ENCODE data around the gene SETD7.

Gene SETD7

GRCh38 chr4:139454111-139455045, 101.6 kb downstream of the SETD7 start, which contains the start of gene RAB33B:
RAB33B (plus strand) TSS chr4:139454121; CDS start chr4:139454196, 75 bp downstream.
- H3K9me2 ChIP-seq (replicated peaks; ENCODE audit: insufficient read depth, low read length) = no peaks in the 10 kb centered on the region
- no peaks in the 10 kb centered on the region for H3K27me3 ChIP-seq (ENCODE audit: low read length)
- H3K27ac ChIP-seq (ENCODE audit: low read depth, low read length) = peak within 1 kb of the TSS; percentile 89
- peak within 1 kb of the TSS; percentile 86 for H3K9ac ChIP-seq (ENCODE audit: low read length)
- H3K79me2 ChIP-seq (ENCODE audit: insufficient read depth, low read length) = peaks cover 49% of the 10 kb centered on the region
- H2AFZ ChIP-seq (ENCODE audit: low read depth, low read length, severe bottlenecking) = peak within 1 kb of the TSS; percentile 93
- H3K36me3 ChIP-seq (ENCODE audit: low read length) = no peaks in the 10 kb centered on the region
- H3K4me2 ChIP-seq (ENCODE audit: low read depth, low read length, poor library complexity, severe bottlenecking) = peak within 1 kb of the TSS; percentile 98
- H3F3A ChIP-seq (ENCODE audit: insufficient read depth) = peaks cover 9% of the 10 kb centered on the region
- H3K4me3 ChIP-seq (ENCODE audit: insufficient read depth, low read length, poor library complexity, severe bottlenecking) = peak within 1 kb of the TSS; percentile 87
- no peaks in the 10 kb centered on the region for H3K9me3 ChIP-seq (ENCODE audit: insufficient read depth, low read length)
- H4K20me1 ChIP-seq (ENCODE audit: low read depth, low read length) = no peaks in the 10 kb centered on the region
- no peak for TF ChIP-seq EZH2phosphoT487 (conservative IDR thresholded peaks at IDR 0.05; ENCODE audit: low read length)
- no peak for TF ChIP-seq CTCF (IDR thresholded peaks at IDR 0.05; ENCODE audit: insufficient read depth, low read length, poor library complexity, severe bottlenecking)

- Histone ChIP-seq H3K4me2 (ENCODE audit: low read depth, low read length, poor library complexity, severe bottlenecking) (peak overlapping the region; percentile 98), H3K4me3 (ENCODE audit: insufficient read depth, low read length, poor library complexity, severe bottlenecking) (peak overlapping the region; percentile 87), H3K36me3 (ENCODE audit: low read length) (no peaks in the 10 kb centered on the region), H4K20me1 (ENCODE audit: low read depth, low read length) (no peaks in the 10 kb centered on the region), H3K9ac (ENCODE audit: low read length) (peak overlapping the region; percentile 86), H3F3A (ENCODE audit: insufficient read depth) (peaks cover 9% of the 10 kb centered on the region), H3K9me3 (ENCODE audit: insufficient read depth, low read length) (no peaks in the 10 kb centered on the region), H3K9me2 (replicated peaks; ENCODE audit: insufficient read depth, low read length) (no peaks in the 10 kb centered on the region), H3K27ac (ENCODE audit: low read depth, low read length) (peak overlapping the region; percentile 89), H3K27me3 (ENCODE audit: low read length) (no peaks in the 10 kb centered on the region), H2AFZ (ENCODE audit: low read depth, low read length, severe bottlenecking) (peak overlapping the region; percentile 93), H3K79me2 (ENCODE audit: insufficient read depth, low read length) (peaks cover 41% of the 10 kb centered on the region)
- no peak for TF ChIP-seq EZH2phosphoT487 (conservative IDR thresholded peaks at IDR 0.05; ENCODE audit: low read length)
- no peak for TF ChIP-seq CTCF (IDR thresholded peaks at IDR 0.05; ENCODE audit: insufficient read depth, low read length, poor library complexity, severe bottlenecking)
These were observed 102.5 kb downstream of the SETD7 start for GRCh38 chr4:139453371-139454110.

GRCh38 chr4:139453041-139453370, 103.0 kb downstream of the SETD7 start:
- Histone ChIP-seq H3K27ac (ENCODE audit: low read depth, low read length) (peak overlapping the region; percentile 89), H3K9me3 (ENCODE audit: insufficient read depth, low read length) (no peaks in the 10 kb centered on the region), H3F3A (ENCODE audit: insufficient read depth) (peaks cover 9% of the 10 kb centered on the region), H3K27me3 (ENCODE audit: low read length) (no peaks in the 10 kb centered on the region), H3K79me2 (ENCODE audit: insufficient read depth, low read length) (peaks cover 36% of the 10 kb centered on the region), H2AFZ (ENCODE audit: low read depth, low read length, severe bottlenecking) (peak overlapping the region; percentile 93), H3K4me2 (ENCODE audit: low read depth, low read length, poor library complexity, severe bottlenecking) (peak overlapping the region; percentile 98), H3K36me3 (ENCODE audit: low read length) (no peaks in the 10 kb centered on the region), H4K20me1 (ENCODE audit: low read depth, low read length) (no peaks in the 10 kb centered on the region), H3K4me3 (ENCODE audit: insufficient read depth, low read length, poor library complexity, severe bottlenecking) (peak overlapping the region; percentile 87), H3K9ac (ENCODE audit: low read length) (peak overlapping the region; percentile 86), H3K9me2 (replicated peaks; ENCODE audit: insufficient read depth, low read length) (no peaks in the 10 kb centered on the region)
- TF ChIP-seq CTCF (IDR thresholded peaks at IDR 0.05; ENCODE audit: insufficient read depth, low read length, poor library complexity, severe bottlenecking) (peak; percentile 25), EZH2phosphoT487 (conservative IDR thresholded peaks at IDR 0.05; ENCODE audit: low read length) (no peak)

Data from SU-DHL-6 (cell line).